Heart left ventricle (tissue), 16 donors: ENCODE measurements around the gene NCS1. TPM values are rescaled to one million over a fixed set of nuclear protein-coding genes. Genes with fewer than 3 reads are reported as not detected.

Experiments used
- ATAC-seq, 4 donors: fragments of 200-7000 bp; cut with Tn5 transposase; one replicate each; pipeline ENCODE4 v1.9.1; 2020 to 2022; ENCODE audit warnings: moderate library complexity in 4 of 4, mild to moderate bottlenecking in 3 of 4, moderate number of reproducible peaks in 1 of 4
- DNase-seq, 5 donors: peaks; one replicate each; pipeline ENCODE4 v3.0.0-alpha.2; 2020
- H3K27ac ChIP-seq, 12 donors: fragments of 200-600 bp; sonication (generic) in 4 of 12; one replicate each; pipeline versions ENCODE4 v1.5.0 to v1.8.0; 2016 to 2022; ENCODE audit warnings: mild to moderate bottlenecking in 2 of 12
- H3K27me3 ChIP-seq, 9 donors: fragments of 200-600 bp; sonication (generic) in 2 of 9; one replicate each; pipeline versions ENCODE4 v1.5.1 to v1.8.0; 2016 to 2022; ENCODE audit warnings: mild to moderate bottlenecking in 3 of 9
- H3K36me3 ChIP-seq, 9 donors: fragments of 200-600 bp; sonication (generic) in 2 of 9; one replicate each; pipeline versions ENCODE4 v1.5.0 to v1.8.0; 2018 to 2022; ENCODE audit warnings: mild to moderate bottlenecking in 2 of 9
- H3K4me1 ChIP-seq, 12 donors: fragments of 200-600 bp; sonication (generic) in 4 of 12; one replicate each; pipeline versions ENCODE4 v1.5.0 to v1.8.0; 2016 to 2022; ENCODE audit warnings: mild to moderate bottlenecking in 3 of 12
- H3K4me3 ChIP-seq, 12 donors: fragments of 200-600 bp; sonication (generic) in 4 of 12; one replicate each; pipeline versions ENCODE4 v1.5.0 to v1.8.0; 2017 to 2022; ENCODE audit warnings: mild to moderate bottlenecking in 9 of 12, moderate library complexity in 4 of 12
- H3K9me3 ChIP-seq, 12 donors: fragments of 200-600 bp; sonication (generic) in 4 of 12; one replicate each; pipeline versions ENCODE4 v1.5.0 to v1.8.0; 2016 to 2022; ENCODE audit warnings: mild to moderate bottlenecking in 1 of 12
- POLR2A ChIP-seq, 2 donors: fragments of 450-650 bp; IDR thresholded peaks; one replicate each; pipeline ENCODE4 v1.6.1; 2017; ENCODE audit warnings: antibody characterized with exemption in 2 of 2, mild to moderate bottlenecking in 2 of 2, moderate library complexity in 2 of 2
- WGBS, 4 donors: extraction: QIAGEN DNeasy Blood & Tissue Kit in 2 of 4; methylation state at CpG; one replicate each; pipeline versions ENCODE4 v1.1.5 to v1.1.7; 2013 to 2018; 5-methylcytosine and 5-hydroxymethylcytosine counted together
- intact Hi-C, 10 donors: fragments of 100-400 bp; cut with DNase I; formaldehyde crosslinking; loops; one replicate each; pipeline versions ENCODE4 v1.11.1 to v1.14.2; 2022
- polyA plus RNA-seq, 2 donors: library from polyadenylated mRNA; stranded (reverse); fragments of 200-250 nt; gene quantifications; one replicate each; pipeline ENCODE4 v1.2.3, GENCODE V29; 2013
- total RNA-seq, 9 donors: library from RNA; depleted of rRNA in 2 of 9; stranded (reverse); fragments of >200 nt in 2 of 9; fragmentation: NEBNext Ultra II Directional in 3 of 9; extraction: Animal tissue kit (Norgen Biotek cat#: 25700) in 3 of 9; gene quantifications; one replicate each; pipeline versions ENCODE4 v1.1.0 to v1.2.4, GENCODE V29; 2016 to 2023
- TF ChIP-seq, protein P1 (sequence below), 12 donors: fragments of 200-600 bp; sonication (generic) in 4 of 12; IDR thresholded peaks; one replicate each; pipeline versions ENCODE4 v1.5.0 to v1.8.0; 2018 to 2022; ENCODE audit warnings: antibody characterized with exemption in 12 of 12, mild to moderate bottlenecking in 5 of 12
- donor health status: ischemic (EF 13 %, LVEDD 7.1; RV severe dilation, severe dysfunction).
- donor health status: healthy with polysubstance abuse.
- donor health status: DM: no; HTN: yes; CAD: no.
- donor health status: DM: no; HTN: no; CAD: no.
- donor health status: ischemic (EF 25% LVEDD 6.9; RV normal size, moderate dysfunction).
- donor health status: ischemic (EF 25% LVEDD 5.7; RV mildly dilated, moderate dysfunction).
- donor health status: healthy.
- donor health status: DM: yes; HTN: yes; CAD: no.
- donor health status: ischemic (EF 35%, LVEDD 5.7; RV mildly dilated, moderate dysfunction).
- donor health status: nonischemic (EF 11% LVEDD 7.7; RV severe dilation, severe dysfunction).
- donor health status: DM: yes; HTN: yes; CAD: no.
- donor health status: PGD.
- donor health status: ischemic (EF 29% LVEDD 5.4; RV normal size, mild dysfunction).
- donor health status: nonischemic (EF 23%, LVEDD 6.1; RV moderate dilation, normal function).

The NCS1 gene
- total and polyA plus RNA-seq, 11 donors: 2.3 to 15.9 (median 9.4) TPM

DNA sequence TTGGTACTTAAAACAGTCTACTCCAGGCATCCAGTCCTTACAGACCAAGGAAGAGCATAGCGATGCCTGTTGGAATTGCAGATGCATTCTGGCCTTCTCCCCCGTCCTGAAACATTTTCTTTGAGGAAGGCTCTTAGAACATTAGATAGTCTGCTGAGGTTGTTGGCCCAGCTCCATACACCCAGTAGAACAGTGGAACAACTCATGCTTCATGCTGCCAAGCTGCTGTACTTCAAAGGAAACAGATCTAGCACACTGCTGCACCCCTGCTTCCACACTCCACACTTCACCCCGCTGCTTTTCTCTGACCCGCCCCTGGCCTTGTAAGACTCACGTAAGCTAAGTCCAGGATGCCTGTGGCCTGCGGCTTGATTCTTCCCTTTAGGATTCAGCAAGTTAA lies 33.4 kb upstream of the NCS1 start:
- Histone ChIP-seq H3K27me3 (peaks cover 0 to 4% (median 0%) of the 10 kb centered on the region in 9 donors), H3K27ac (peak overlapping the region in 9 of 12 donors; percentile 1 to 87 (median 35)), H3K4me3 (no peak overlapping the region), H3K4me1 (peaks cover 0 to 41% (median 25%) of the 10 kb centered on the region in 12 donors), H3K36me3 (peaks cover 0 to 23% (median 7%) of the 10 kb centered on the region in 9 donors), H3K9me3 (no peaks in the 10 kb centered on the region)
- DNase-seq (peak; percentile 48 to 79 (median 59)), ATAC-seq (peak; percentile 80 to 83 (median 82))
- no peak for TF ChIP-seq POLR2A (IDR thresholded peaks at IDR 0.05)
- TF ChIP-seq, protein P1, sequence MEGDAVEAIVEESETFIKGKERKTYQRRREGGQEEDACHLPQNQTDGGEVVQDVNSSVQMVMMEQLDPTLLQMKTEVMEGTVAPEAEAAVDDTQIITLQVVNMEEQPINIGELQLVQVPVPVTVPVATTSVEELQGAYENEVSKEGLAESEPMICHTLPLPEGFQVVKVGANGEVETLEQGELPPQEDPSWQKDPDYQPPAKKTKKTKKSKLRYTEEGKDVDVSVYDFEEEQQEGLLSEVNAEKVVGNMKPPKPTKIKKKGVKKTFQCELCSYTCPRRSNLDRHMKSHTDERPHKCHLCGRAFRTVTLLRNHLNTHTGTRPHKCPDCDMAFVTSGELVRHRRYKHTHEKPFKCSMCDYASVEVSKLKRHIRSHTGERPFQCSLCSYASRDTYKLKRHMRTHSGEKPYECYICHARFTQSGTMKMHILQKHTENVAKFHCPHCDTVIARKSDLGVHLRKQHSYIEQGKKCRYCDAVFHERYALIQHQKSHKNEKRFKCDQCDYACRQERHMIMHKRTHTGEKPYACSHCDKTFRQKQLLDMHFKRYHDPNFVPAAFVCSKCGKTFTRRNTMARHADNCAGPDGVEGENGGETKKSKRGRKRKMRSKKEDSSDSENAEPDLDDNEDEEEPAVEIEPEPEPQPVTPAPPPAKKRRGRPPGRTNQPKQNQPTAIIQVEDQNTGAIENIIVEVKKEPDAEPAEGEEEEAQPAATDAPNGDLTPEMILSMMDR (IDR thresholded peaks at IDR 0.05): peak in 1 of 12 donors; percentile 3
- 25 to 41% (median 28%) methylated on average over 6 of the region's 6 CpGs for WGBS, 4 donors
- intact Hi-C loops: no loop called here

DNA sequence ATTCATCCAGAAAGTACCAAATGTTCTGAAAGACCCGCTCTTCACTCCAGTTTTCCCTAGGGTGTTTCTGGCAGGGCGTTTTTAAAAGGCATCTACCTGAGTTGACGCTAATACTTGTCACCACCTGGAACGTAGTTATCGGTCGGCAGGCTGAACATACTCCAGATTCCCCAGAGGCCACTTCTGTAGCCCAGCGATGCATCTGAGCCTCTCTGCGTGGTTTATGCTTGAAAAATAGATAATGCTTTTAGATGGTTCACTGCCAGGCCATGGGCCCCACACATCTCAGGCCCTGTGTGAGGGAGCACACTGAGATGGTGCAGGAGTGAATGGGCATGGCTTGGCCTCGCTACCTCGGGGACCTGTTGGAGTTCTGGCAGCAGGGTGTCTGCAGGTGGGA lies 33.0 kb upstream of the NCS1 start:
- no peak for ATAC-seq
- Histone ChIP-seq H3K27ac (peak overlapping the region in 8 of 12 donors; percentile 5 to 87 (median 44)), H3K4me3 (no peak overlapping the region), H3K27me3 (peaks cover 0 to 9% (median 0%) of the 10 kb centered on the region in 9 donors), H3K4me1 (peaks cover 0 to 45% (median 29%) of the 10 kb centered on the region in 12 donors), H3K9me3 (no peaks in the 10 kb centered on the region), H3K36me3 (peaks cover 0 to 23% (median 7%) of the 10 kb centered on the region in 9 donors)
- intact Hi-C loops: no loop called here
- DNase-seq: no peak
- WGBS, 4 donors: 45 to 71% (median 58%) methylated on average over 10 of the region's 10 CpGs
- TF ChIP-seq, protein P1 (IDR thresholded peaks at IDR 0.05): no peak
- TF ChIP-seq POLR2A (IDR thresholded peaks at IDR 0.05): no peak

DNA sequence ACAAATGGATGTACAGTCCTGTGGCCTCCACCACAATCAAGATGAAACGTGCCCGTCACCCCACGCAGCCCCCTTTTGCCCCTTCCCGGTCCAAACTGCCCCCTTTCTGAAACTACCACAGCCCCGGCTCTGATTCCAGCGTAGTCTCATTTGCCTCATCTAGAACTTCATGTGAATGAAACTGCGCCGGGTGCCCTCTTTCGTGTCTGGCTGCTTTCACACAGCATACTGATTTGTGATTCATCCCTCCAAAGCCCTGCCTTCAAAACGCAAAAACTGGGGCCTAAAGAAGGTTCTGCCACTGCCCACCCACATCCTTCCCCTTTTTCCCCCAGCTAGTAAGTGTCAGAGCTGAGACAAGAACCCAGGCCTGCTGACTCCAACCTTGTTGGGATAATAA lies 31.5 kb upstream of the NCS1 start:
- Histone ChIP-seq H3K4me1 (peaks cover 0 to 48% (median 35%) of the 10 kb centered on the region in 12 donors), H3K27ac (peak overlapping the region in 1 of 12 donors; percentile 87), H3K27me3 (peaks cover 0 to 9% (median 0%) of the 10 kb centered on the region in 9 donors), H3K4me3 (no peak overlapping the region), H3K9me3 (no peaks in the 10 kb centered on the region), H3K36me3 (peaks cover 0 to 10% (median 2%) of the 10 kb centered on the region in 9 donors)
- WGBS, 4 donors: 88 to 90% (median 89%) methylated on average over 10 of the region's 10 CpGs
- intact Hi-C loops: no loop called here
- DNase-seq (no peak), ATAC-seq (no peak)
- TF ChIP-seq POLR2A (IDR thresholded peaks at IDR 0.05): no peak
- TF ChIP-seq, protein P1 (IDR thresholded peaks at IDR 0.05): no peak

DNA sequence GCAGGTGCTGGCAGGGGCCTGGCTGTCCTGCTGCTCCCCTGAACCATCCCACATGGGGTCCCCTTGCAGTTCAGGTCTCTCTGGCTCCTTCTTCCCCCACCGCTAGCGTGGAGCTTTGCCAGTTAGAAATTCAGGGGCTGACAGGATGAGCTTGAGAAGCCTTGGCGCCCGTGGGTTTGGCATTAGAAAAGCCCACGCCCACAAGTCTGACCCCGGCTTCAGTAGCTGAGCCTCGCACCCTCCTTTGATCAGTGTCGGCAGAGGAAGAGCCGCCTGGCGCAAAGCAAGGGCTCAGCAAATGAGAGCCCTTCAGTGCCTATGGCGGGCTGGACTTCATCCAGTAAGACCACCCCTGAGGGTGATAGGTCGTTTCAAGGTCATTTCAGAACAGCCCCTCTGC lies 30.1 kb upstream of the NCS1 start:
- no peaks in the 10 kb centered on the region for H3K9me3 ChIP-seq
- no peak for TF ChIP-seq POLR2A (IDR thresholded peaks at IDR 0.05)
- TF ChIP-seq, protein P1 (IDR thresholded peaks at IDR 0.05): no peak
- DNase-seq (no peak), ATAC-seq (no peak)
- intact Hi-C loops: no loop called here
- H3K4me3 ChIP-seq: no peak overlapping the region
- H3K36me3 ChIP-seq: no peaks in the 10 kb centered on the region
- peaks cover 0 to 9% (median 0%) of the 10 kb centered on the region in 9 donors for H3K27me3 ChIP-seq
- 63 to 88% (median 82%) methylated on average over 4 to 12 of the region's 12 CpGs for WGBS, 4 donors
- H3K27ac ChIP-seq: peak overlapping the region in 1 of 12 donors; percentile 87
- H3K4me1 ChIP-seq: peaks cover 0 to 48% (median 35%) of the 10 kb centered on the region in 12 donors
